H1 (cell line): ENCODE results near the gene ANKS1A. TPM values are rescaled to one million over a fixed set of nuclear protein-coding genes. Genes with fewer than 3 reads are reported as not detected.

Experiments
- CTCF ChIA-PET: fragments of 300-600 bp; sonication (Branson Sonifier 250); formaldehyde crosslinking; loops from one replicate; lab custom pipeline; 2021; ENCODE audit not compliant: partially characterized antibody; lab: Charles Lee
- POLR2A ChIA-PET: fragments of 300-600 bp; sonication (Branson Sonifier 250); formaldehyde crosslinking; loops from one replicate; lab custom pipeline; 2021; ENCODE audit warnings: inconsistent platforms; ENCODE audit not compliant: partially characterized antibody; lab: Charles Lee
- DNase-seq, 2 experiments: peaks; one replicate each; pipeline versions ENCODE4 v3.0.0 to v3.0.0-alpha.2; 2010 to 2022; ENCODE audit warnings: low spot score in 2 of 2, low read depth in 1 of 2, mixed read lengths in 1 of 2
- FAIRE-seq: peaks from 2 replicates; lab custom pipeline; 2011; peaks lifted over from hg19 to GRCh38; lab: Jason Lieb, UNC
- H2AFZ ChIP-seq: 2 replicates; pipeline ENCODE4 v1.8.1; 2012; ENCODE audit warnings: low read length, inconsistent platforms
- H2AK5ac ChIP-seq: 2 replicates; pipeline ENCODE4 v1.6.1; 2013; ENCODE audit warnings: low read depth, low read length
- H2BK120ac ChIP-seq: replicated peaks from 2 replicates; pipeline ENCODE3; 2013; ENCODE audit warnings: low read depth, low read length, inconsistent platforms
- H2BK12ac ChIP-seq: 2 replicates; pipeline ENCODE4 v1.6.1; 2013; ENCODE audit warnings: low read depth, low read length
- H2BK15ac ChIP-seq: 2 replicates; pipeline ENCODE4 v1.6.1; 2013; ENCODE audit warnings: low read length
- H2BK20ac ChIP-seq: 2 replicates; pipeline ENCODE4 v1.6.1; 2013; ENCODE audit warnings: low read length
- H2BK5ac ChIP-seq: 2 replicates; pipeline ENCODE4 v1.6.1; 2013; ENCODE audit warnings: low read depth, low read length
- H3K14ac ChIP-seq: 2 replicates; pipeline ENCODE4 v1.6.1; 2013; ENCODE audit warnings: inconsistent platforms; ENCODE audit not compliant: insufficient read length
- H3K18ac ChIP-seq: 2 replicates; pipeline ENCODE4 v1.6.1; 2013; ENCODE audit warnings: low read length; ENCODE audit errors: extremely low read depth
- H3K23ac ChIP-seq: 2 replicates; pipeline ENCODE4 v1.6.1; 2013; ENCODE audit warnings: inconsistent platforms; ENCODE audit not compliant: insufficient read length
- H3K23me2 ChIP-seq: 2 replicates; pipeline ENCODE4 v1.6.1; 2013; ENCODE audit warnings: low read depth, low read length
- H3K27ac ChIP-seq: 2 replicates; pipeline ENCODE4 v1.6.1; 2011; ENCODE audit warnings: low read depth, low read length, inconsistent platforms
- H3K27me3 ChIP-seq, 4 experiments: replicated peaks in 1 of 4; 1 replicate in 1 of 4; 2 replicates in 3 of 4; pipeline versions ENCODE4 v1.6.1 to v1.8.1; 2011 to 2013; ENCODE audit warnings: low read length in 3 of 4, mild to moderate bottlenecking in 3 of 4, inconsistent platforms in 2 of 4, mixed read lengths in 2 of 4, moderate library complexity in 1 of 4; ENCODE audit not compliant: control insufficient read depth in 3 of 4, insufficient read depth in 3 of 4; ENCODE audit errors: extremely low read depth in 1 of 4
- H3K36me3 ChIP-seq, 4 experiments: 2 replicates each; pipeline versions ENCODE4 v1.6.1 to v1.8.1; 2011 to 2013; ENCODE audit warnings: mild to moderate bottlenecking in 4 of 4, low read length in 3 of 4, moderate library complexity in 2 of 4, control low read depth in 1 of 4, inconsistent platforms in 1 of 4; ENCODE audit not compliant: insufficient read depth in 4 of 4, control insufficient read depth in 2 of 4
- H3K4ac ChIP-seq: replicated peaks from 2 replicates; pipeline ENCODE3; 2013; ENCODE audit warnings: low read length, low read depth, mixed read lengths, inconsistent platforms; ENCODE audit not compliant: insufficient read length
- H3K4me1 ChIP-seq, 4 experiments: replicated peaks in 1 of 4; 1 replicate in 1 of 4; 2 replicates in 3 of 4; pipeline versions ENCODE4 v1.6.1 to v1.8.1; 2011 to 2013; ENCODE audit warnings: low read length in 3 of 4, inconsistent platforms in 2 of 4, mixed read lengths in 1 of 4; ENCODE audit not compliant: insufficient read depth in 4 of 4, control insufficient read depth in 3 of 4
- H3K4me2 ChIP-seq, 2 experiments: 2 replicates each; pipeline versions ENCODE4 v1.6.1 to v1.8.1; 2011 to 2013; ENCODE audit warnings: low read depth in 2 of 2, low read length in 2 of 2, control low read depth in 1 of 2, inconsistent platforms in 1 of 2, mild to moderate bottlenecking in 1 of 2; ENCODE audit not compliant: insufficient read depth in 1 of 2
- H3K4me3 ChIP-seq, 4 experiments: fragments of 200-600, 300-600 bp in 1 of 4; sonication (generic), shearing (Covaris generic), sonication (Bioruptor Twin) in 1 of 4; 2 replicates each; pipeline versions ENCODE4 v1.5.1 to v1.8.1; 2011 to 2016; ENCODE audit warnings: low read length in 4 of 4, low read depth in 3 of 4, control low read depth in 2 of 4, inconsistent platforms in 2 of 4, mild to moderate bottlenecking in 2 of 4, mixed read lengths in 1 of 4, moderate library complexity in 1 of 4; ENCODE audit not compliant: insufficient read depth in 2 of 4; ENCODE audit errors: extremely low read depth in 1 of 4
- H3K56ac ChIP-seq: replicated peaks from 2 replicates; pipeline ENCODE3; 2013; ENCODE audit warnings: low read depth, mild to moderate bottlenecking, mixed read lengths, low read length, inconsistent platforms; ENCODE audit not compliant: insufficient read length
- H3K79me1 ChIP-seq: 2 replicates; pipeline ENCODE4 v1.6.1; 2013; ENCODE audit warnings: low read depth, low read length, control low read depth
- H3K79me2 ChIP-seq, 2 experiments: 2 replicates each; pipeline versions ENCODE4 v1.6.1 to v1.8.1; 2012 to 2013; ENCODE audit warnings: low read length in 2 of 2, mild to moderate bottlenecking in 2 of 2, inconsistent platforms in 1 of 2; ENCODE audit not compliant: insufficient read depth in 2 of 2, control insufficient read depth in 1 of 2
- H3K9ac ChIP-seq, 4 experiments: replicated peaks in 1 of 4; 1 replicate in 1 of 4; 2 replicates in 3 of 4; pipeline versions ENCODE4 v1.6.1 to v1.8.1; 2011 to 2013; ENCODE audit warnings: low read depth in 3 of 4, low read length in 3 of 4, control low read depth in 2 of 4, mild to moderate bottlenecking in 2 of 4, moderate library complexity in 2 of 4, inconsistent platforms in 1 of 4; ENCODE audit errors: extremely low read depth in 1 of 4
- H3K9me3 ChIP-seq, 2 experiments: 2 replicates each; pipeline versions ENCODE4 v1.6.1 to v1.8.1; 2012 to 2013; ENCODE audit warnings: mild to moderate bottlenecking in 2 of 2, moderate library complexity in 2 of 2, control low read depth in 1 of 2, inconsistent platforms in 1 of 2, low read depth in 1 of 2, low read length in 1 of 2, mixed read lengths in 1 of 2; ENCODE audit not compliant: insufficient read depth in 2 of 2
- H4K20me1 ChIP-seq, 2 experiments: replicated peaks in 1 of 2; 2 replicates each; pipeline versions ENCODE3 to v1.8.1; 2011 to 2013; ENCODE audit warnings: inconsistent platforms in 2 of 2, low read length in 2 of 2, mild to moderate bottlenecking in 1 of 2; ENCODE audit not compliant: insufficient read depth in 2 of 2, control insufficient read depth in 1 of 2
- H4K5ac ChIP-seq: 2 replicates; pipeline ENCODE4 v1.6.1; 2013; ENCODE audit warnings: low read length, low read depth, mixed read lengths, inconsistent platforms; ENCODE audit not compliant: insufficient read length
- H4K8ac ChIP-seq: 2 replicates; pipeline ENCODE4 v1.8.0; 2013; ENCODE audit warnings: mild to moderate bottlenecking, moderate library complexity, low read length, inconsistent platforms; ENCODE audit not compliant: insufficient read depth; ENCODE audit errors: extremely low read depth
- H4K91ac ChIP-seq: replicated peaks from 2 replicates; pipeline ENCODE3; 2013; ENCODE audit warnings: low read length, mixed read lengths, inconsistent platforms; ENCODE audit not compliant: insufficient read length
- BACH1 ChIP-seq: IDR thresholded peaks from 2 replicates; pipeline ENCODE4 v1.6.1; 2012; ENCODE audit warnings: low read length, improper control_type of control experiment
- BCL11A ChIP-seq, 2 experiments: IDR thresholded peaks; one replicate each; pipeline ENCODE4 v1.6.1; 2011; ENCODE audit warnings: low read depth in 2 of 2, low read length in 2 of 2, mild to moderate bottlenecking in 2 of 2
- CBX8 ChIP-seq: fragments of 300-800, 300-1000 bp; sonication (generic); IDR thresholded peaks from 2 replicates; pipeline ENCODE4 v1.7.1; 2016; ENCODE audit warnings: low read depth, low read length, borderline replicate concordance
- CEBPB ChIP-seq: IDR thresholded peaks from 2 replicates; pipeline ENCODE4 v1.6.1; 2012; ENCODE audit warnings: low read depth, low read length
- CTBP2 ChIP-seq: IDR thresholded peaks from 2 replicates; pipeline ENCODE4 v1.7.0; 2011; ENCODE audit warnings: borderline replicate concordance, mild to moderate bottlenecking, moderate library complexity, mixed read lengths, low read length; ENCODE audit not compliant: insufficient read depth, insufficient read length
- JUN ChIP-seq: IDR thresholded peaks from 2 replicates; pipeline ENCODE4 v1.6.1; 2011; ENCODE audit warnings: low read depth, mild to moderate bottlenecking, improper control_type of control experiment, low read length
- KDM1A ChIP-seq: fragments of 200-600, 300-600 bp; sonication (generic); IDR thresholded peaks from 2 replicates; pipeline ENCODE4 v1.7.1; 2016; ENCODE audit warnings: mild to moderate bottlenecking, low read length, borderline replicate concordance
- KDM4A ChIP-seq: IDR thresholded peaks from one replicate; pipeline ENCODE4 v1.7.1; 2012; ENCODE audit warnings: low read depth, mild to moderate bottlenecking, moderate library complexity, low read length, inconsistent platforms; ENCODE audit not compliant: severe bottlenecking
- MAFK ChIP-seq: IDR thresholded peaks from 2 replicates; pipeline ENCODE4 v1.6.1; 2012; ENCODE audit warnings: low read depth, mild to moderate bottlenecking, improper control_type of control experiment, low read length
- RNF2 ChIP-seq: fragments of 200-900, 300-1000 bp; sonication (generic); IDR thresholded peaks from 2 replicates; pipeline ENCODE4 v1.7.1; 2016; ENCODE audit warnings: borderline replicate concordance, low read depth, mild to moderate bottlenecking, antibody characterized with exemption, low read length; ENCODE audit not compliant: poor library complexity, severe bottlenecking; ENCODE audit errors: missing control alignments
- SAP30 ChIP-seq: fragments of 300-600 bp; sonication (generic); IDR thresholded peaks from 2 replicates; pipeline ENCODE4 v1.7.1; 2012; ENCODE audit warnings: low read length, moderate library complexity, mild to moderate bottlenecking, inconsistent platforms; ENCODE audit not compliant: insufficient read depth, insufficient replicate concordance
- SIRT6 ChIP-seq: IDR thresholded peaks from one replicate; pipeline ENCODE4 v1.7.1; 2012; ENCODE audit warnings: low read length, inconsistent platforms
- WGBS, 2 experiments: shearing (Covaris generic) in 1 of 2; methylation state at CpG; one replicate each; pipeline versions ENCODE4 v1.1.6 to v1.1.7; 2013 to 2015; ENCODE audit warnings: low lambda C conversion rate in 2 of 2, mixed read lengths in 2 of 2, inconsistent platforms in 1 of 2, low coverage in 1 of 2, missing lambda C conversion rate in 1 of 2; ENCODE audit not compliant: insufficient replicate concordance in 2 of 2, insufficient coverage in 1 of 2, insufficient read length in 1 of 2; ENCODE audit errors: extremely low coverage in 1 of 2, missing lambda C conversion rate in 1 of 2; 5-methylcytosine and 5-hydroxymethylcytosine counted together
- polyA plus RNA-seq, 7 experiments: library from polyadenylated mRNA; depleted of rRNA in 3 of 7; stranded (reverse) in 5 of 7; unstranded in 2 of 7; fragments of >200 nt in 5 of 7; fragments of 200-250 nt in 2 of 7; gene quantifications; 1 replicate in 5 of 7; 2 replicates in 1 of 7; 4 replicates in 1 of 7; pipeline versions ENCODE4 v1.2.1 to v1.2.3, GENCODE V29; 2011 to 2013; ENCODE audit warnings: missing spikeins in 2 of 7, mixed read lengths in 2 of 7
- total RNA-seq: library from RNA; stranded (reverse); fragmentation: NEBNext Ultra II Directional; extraction: Animal tissue kit (Norgen Biotek cat#: 25700); gene quantifications from 2 replicates; pipeline ENCODE4 v1.2.1, GENCODE V29; 2021
- TF ChIP-seq, protein P1 (sequence below): IDR thresholded peaks from 2 replicates; pipeline ENCODE4 v1.6.1; 2012; ENCODE audit warnings: inconsistent platforms

Gene ANKS1A
- total and polyA plus RNA-seq, 2 of the 8 experiments (the other 6 are each of a cell fraction or from before 2014, with no cell fraction given): 9.8 to 30.9 TPM

- Histone ChIP-seq H3K23me2 (no peaks in the 10 kb centered on the region; the same call in 1 of the 2 replicates), H3K9me3 (no peaks in the 10 kb centered on the region), H3K27ac (no peak overlapping the region), H2AK5ac (no peak overlapping the region), H3K36me3 (peaks cover 0 to under 1% (median 0%) of the 10 kb centered on the region in 4 experiments; a peak in 2 of 8 replicates), H3K23ac (no peak overlapping the region), H4K20me1 (no peaks in the 10 kb centered on the region), H3K4me2 (no peak overlapping the region), H3K4me1 (peaks cover 0 to 16% (median 10%) of the 10 kb centered on the region in 4 experiments; a peak in 6 of 7 replicates), H4K8ac (no peak overlapping the region; the same call in 1 of the 2 replicates), H2AFZ (no peak overlapping the region), H3K4ac (no peak overlapping the region), H3K79me1 (no peaks in the 10 kb centered on the region; the same call in 1 of the 2 replicates), H3K79me2 (no peaks in the 10 kb centered on the region), H4K5ac (no peak overlapping the region), H2BK20ac (no peak overlapping the region), H2BK5ac (no peak overlapping the region), H3K56ac (no peak overlapping the region), H3K9ac (no peak overlapping the region), H3K18ac (no peak overlapping the region), H3K27me3 (no peaks in the 10 kb centered on the region), H3K4me3 (no peak overlapping the region), H3K14ac (no peak overlapping the region), H2BK12ac (no peak overlapping the region), H4K91ac (no peak overlapping the region), H2BK15ac (no peak overlapping the region), H2BK120ac (no peak overlapping the region)
- DNase-seq: no peak
- ChIA-PET POLR2A (interaction anchor here (1.3 kb wide), 1 partner anchor 18 kb away, joined by 4 read pairs; no protein-coding TSS in a partner anchor), CTCF (interaction anchor here (0.9 to 3.3 kb wide), 14 partner anchors 9 to 175 kb away, joined by 3 to 12 read pairs (median 5); no protein-coding TSS in a partner anchor)
- FAIRE-seq: no peak
- 92% methylated on average over 9 of the region's 9 CpGs; no CpG with 5 or more reads in 1 of the 2 experiments for WGBS, 2 experiments
- TF ChIP-seq JUN (no peak), CTBP2 (no peak), KDM1A (no peak), RNF2 (no peak), CBX8 (no peak), BACH1 (no peak), BCL11A (IDR thresholded peaks at IDR 0.05; ENCODE audit: low read depth in 2 of 2, low read length in 2 of 2) (no peak), SIRT6 (no peak), KDM4A (no peak), SAP30 (no peak), MAFK (no peak), CEBPB (no peak)
- TF ChIP-seq, protein P1, sequence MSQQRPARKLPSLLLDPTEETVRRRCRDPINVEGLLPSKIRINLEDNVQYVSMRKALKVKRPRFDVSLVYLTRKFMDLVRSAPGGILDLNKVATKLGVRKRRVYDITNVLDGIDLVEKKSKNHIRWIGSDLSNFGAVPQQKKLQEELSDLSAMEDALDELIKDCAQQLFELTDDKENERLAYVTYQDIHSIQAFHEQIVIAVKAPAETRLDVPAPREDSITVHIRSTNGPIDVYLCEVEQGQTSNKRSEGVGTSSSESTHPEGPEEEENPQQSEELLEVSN: no peak
Measured at GRCh38 chr6:35065441-35065800, 176.4 kb downstream of the ANKS1A start.
